CD1c-positive myeloid dendritic cell (primary cell): Measurements from ENCODE around the gene ZSWIM5.
"Not testable (repeated sequence)": the region's sequence is repeated elsewhere in the genome, so short reads cannot be mapped to it uniquely, and the experiment has no call there.

ENCODE experiments used
- DNase-seq: peaks from one replicate; pipeline ENCODE4 v3.0.0-alpha.2; 2016; ENCODE audit errors: extremely low spot score

Gene ZSWIM5

DNA sequence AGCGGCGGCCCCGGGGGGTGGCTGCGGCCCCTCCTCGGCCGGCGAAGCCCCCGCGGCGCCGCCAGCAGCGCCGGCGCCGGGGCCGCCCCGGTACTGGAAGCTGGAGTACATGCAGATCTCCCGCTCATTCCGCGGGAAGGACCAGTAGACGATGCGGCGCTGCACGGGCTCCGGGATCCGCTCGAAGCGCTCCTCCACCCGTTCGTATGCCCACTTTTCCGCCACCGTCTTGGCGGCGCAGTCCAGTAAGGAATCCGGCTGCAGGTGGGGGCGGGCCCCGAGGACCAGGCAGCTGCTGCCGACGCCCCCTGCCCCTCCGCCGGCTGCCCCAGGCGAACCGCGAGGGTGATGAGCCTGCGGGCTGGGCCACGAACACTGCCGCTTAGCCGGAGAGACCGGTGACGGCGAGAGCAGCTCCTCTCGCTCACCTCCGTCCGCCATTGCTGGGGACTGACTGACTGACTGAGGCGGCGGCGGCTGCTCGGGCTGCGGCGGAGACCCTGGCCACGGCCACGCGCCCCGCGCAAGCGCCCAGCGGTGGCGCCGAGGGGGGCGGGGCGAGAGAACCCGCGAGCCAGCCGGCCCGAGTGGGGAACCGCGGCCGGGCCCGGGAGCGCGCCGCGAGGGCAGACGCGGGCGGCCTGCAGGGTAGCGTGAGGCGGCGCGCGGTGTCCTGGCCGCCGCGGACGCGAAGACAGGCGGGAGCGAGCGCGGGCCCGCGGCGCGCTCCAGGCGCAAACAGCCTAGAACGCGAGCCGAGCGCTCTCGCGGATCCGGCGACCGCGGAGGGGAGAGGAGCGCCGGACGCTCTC, at the start of gene ZSWIM5:
Gene ZSWIM5 (minus strand): TSS at position 696 of the 812 bp plus-strand sequence. CDS start 255 bp downstream, at position 441.
- peak; percentile 50 for DNase-seq

- no peak for DNase-seq
Observed at GRCh38 chr1:45254490-45254889, 48.1 kb upstream of the ZSWIM5 start.

GRCh38 chr1:45250544-45250943, 44.1 kb upstream of the ZSWIM5 start:
- DNase-seq: no peak

DNA sequence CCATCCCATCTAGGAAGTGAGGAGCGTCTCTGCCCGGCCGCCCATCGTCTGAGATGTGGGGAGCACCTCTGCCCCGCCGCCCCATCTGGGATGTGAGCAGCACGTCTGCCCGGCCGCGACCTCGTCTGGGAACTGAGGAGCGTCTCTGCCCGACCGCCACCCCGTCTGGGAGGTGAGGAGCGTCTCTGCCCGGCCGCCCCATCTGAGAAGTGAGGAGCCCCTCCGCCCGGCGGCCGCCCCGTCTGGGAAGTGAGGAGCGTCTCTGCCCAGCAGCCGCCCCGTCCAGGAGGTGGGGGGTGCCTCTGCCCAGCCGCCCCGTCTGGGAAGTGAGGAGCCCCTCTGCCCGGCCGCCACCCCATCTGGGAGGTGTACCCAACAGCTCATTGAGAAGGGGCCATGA, 41.6 kb upstream of the ZSWIM5 start:
- not testable (repeated sequence) for DNase-seq

- no peak for DNase-seq
Observed at GRCh38 chr1:45246760-45247159, 40.4 kb upstream of the ZSWIM5 start.

GRCh38 chr1:45246359-45246758, 40.0 kb upstream of the ZSWIM5 start:
- not testable (repeated sequence) for DNase-seq

- DNase-seq: no peak
Observed at GRCh38 chr1:45244660-45245059, 38.3 kb upstream of the ZSWIM5 start.

GRCh38 chr1:45243476-45244343, 37.3 kb upstream of the ZSWIM5 start:
- no peak for DNase-seq

DNA sequence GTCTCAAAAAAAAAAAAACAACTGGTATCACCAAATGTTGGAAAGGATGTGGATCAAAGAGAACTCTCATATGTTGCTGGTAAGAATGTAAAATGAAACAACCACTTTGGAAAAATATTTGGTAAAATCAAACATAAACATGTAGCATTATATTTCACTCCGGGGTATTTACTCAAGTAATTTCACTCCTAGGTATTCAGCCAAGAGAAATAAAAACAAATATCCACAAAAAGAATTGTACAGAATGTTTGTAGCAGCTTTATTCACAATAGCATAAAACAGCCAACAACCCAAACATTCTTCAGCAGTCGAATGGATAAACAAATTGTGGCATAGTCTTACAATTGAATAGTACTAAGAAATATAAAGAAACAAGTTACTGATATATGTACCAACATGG, 32.4 kb upstream of the ZSWIM5 start:
- DNase-seq: no peak

DNA sequence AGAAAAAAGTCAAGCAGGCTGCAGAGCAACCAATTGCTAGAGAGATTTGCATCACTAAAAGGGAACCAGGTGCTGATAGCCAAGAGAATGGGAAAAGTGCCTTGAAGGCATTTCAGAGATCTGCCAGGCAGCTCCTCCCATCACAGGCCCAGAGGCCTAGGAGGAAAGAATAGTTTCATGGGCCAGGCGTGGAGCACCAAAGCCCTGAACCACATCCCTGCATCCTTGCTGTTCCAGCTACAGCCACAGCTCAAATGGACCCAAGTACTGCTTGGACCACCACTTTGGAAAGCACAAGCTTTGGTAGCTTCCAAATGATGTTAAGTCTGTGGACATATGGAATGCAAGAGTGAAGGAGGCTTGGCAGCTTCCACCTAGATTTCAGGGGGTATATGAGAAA, 29.7 kb upstream of the ZSWIM5 start:
- DNase-seq: no peak

DNA sequence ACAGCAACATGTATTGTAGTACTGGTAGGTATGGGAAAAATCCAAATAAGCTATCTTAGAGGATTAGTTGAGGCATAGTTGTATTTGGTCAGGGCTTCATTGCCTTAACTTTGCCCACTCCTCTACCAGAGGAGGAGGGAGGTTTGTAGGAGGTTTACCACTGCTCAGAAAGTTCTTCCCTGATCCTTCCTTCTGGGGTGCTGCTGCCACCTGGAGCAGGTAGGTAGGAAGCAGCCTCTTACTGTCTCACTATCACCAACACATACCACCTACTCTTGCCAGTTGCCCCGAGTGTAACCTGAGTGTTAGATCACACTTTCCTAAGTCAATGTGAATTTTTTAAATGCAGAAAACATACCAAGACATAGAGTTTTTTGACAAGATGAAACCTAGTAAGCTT, 24.1 kb upstream of the ZSWIM5 start:
- no peak for DNase-seq

- DNase-seq: no peak
Observed at GRCh38 chr1:45225598-45225997, 19.2 kb upstream of the ZSWIM5 start.

GRCh38 chr1:45223710-45224109, 17.3 kb upstream of the ZSWIM5 start:
- DNase-seq: not testable (repeated sequence)

DNA sequence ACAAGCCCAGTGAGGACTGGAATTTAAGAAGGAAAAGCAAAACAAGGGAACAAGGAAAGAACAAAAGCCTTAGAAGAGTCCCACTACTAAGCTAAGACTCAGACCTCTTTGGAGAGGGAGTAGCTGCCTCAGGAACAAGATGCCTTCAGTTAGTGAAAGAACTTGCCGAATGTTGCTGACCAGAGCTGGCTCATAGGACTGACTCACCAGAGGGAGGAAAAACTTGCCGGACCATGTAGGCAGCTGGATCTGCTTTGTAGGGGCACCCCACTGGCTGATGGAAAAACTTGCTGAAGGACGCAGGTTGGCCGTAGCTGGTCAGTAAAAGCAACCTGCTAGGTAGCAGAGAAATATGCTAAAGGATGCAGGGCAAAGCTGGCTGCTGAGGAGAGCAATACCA, 15.3 kb upstream of the ZSWIM5 start:
- no peak for DNase-seq

DNA sequence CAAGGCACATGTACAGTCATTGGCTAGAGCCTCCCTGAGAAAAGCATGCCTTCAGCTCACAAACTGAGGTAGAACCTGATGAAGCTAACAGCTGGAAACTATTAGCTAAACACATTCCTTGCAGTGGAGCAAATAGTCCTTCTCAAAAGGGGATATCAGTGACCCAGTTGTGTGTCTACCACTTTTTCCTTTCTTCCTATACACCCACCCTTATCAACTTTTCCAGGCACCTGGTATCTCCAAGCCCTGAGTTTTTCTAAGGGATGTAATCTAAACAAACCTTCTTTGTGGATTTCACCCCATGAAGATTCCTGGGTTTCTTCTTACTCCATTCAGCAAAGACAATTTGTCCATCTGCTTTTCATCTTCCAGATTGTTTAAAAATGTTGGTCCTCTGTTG, 10.5 kb upstream of the ZSWIM5 start:
- DNase-seq: no peak

DNA sequence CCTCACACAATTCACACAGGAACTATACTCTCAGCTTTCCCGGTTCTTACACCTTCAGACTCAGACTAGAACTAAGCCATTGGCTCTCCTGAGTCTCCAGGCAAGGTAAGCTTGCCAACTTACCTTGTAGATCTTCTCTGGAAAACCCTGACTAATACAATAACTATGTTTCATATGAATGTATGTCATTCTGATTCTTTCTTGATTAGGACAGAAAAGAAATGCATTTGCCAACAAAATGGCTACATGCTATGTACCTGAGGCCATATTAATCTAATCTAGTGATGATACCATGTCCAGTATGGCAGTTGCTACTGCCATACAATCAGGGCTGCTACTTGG, 9.8 kb upstream of the ZSWIM5 start:
- no peak for DNase-seq

DNA sequence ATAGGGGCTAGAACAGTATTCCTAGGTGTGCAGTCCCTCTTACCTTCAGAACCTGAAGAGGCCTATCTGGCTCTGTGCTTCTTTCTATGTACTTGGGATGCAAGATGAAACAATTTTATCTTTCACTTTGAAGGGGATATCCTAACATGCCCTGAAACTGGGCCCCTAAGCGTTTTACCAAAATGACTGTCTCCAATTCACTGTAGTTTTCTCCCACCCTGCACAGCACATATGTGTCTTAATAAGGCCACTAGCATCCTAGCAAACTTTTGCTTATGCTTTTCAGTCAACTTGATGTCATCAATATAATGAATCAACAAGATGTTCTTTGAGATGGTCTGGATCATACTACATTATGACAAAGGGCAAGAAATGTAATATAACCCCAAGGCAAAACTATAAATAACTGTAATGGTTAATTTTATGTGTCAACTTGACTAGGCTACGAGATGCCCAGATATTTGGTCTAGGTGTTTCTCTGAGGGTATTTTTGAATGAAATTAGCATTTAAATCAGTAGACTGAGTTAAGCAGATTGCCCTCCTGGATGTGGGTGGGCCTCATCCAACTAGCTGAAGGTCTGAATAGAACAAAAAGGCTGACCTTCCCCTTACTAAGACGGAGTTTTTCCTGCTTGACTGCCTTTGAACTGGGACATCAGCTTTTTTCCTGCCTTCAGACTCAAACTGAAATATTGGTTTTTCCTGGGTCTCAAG, 9.2 kb upstream of the ZSWIM5 start:
- DNase-seq: no peak

- DNase-seq: no peak
Observed at GRCh38 chr1:45213892-45214291, 7.5 kb upstream of the ZSWIM5 start.

DNA sequence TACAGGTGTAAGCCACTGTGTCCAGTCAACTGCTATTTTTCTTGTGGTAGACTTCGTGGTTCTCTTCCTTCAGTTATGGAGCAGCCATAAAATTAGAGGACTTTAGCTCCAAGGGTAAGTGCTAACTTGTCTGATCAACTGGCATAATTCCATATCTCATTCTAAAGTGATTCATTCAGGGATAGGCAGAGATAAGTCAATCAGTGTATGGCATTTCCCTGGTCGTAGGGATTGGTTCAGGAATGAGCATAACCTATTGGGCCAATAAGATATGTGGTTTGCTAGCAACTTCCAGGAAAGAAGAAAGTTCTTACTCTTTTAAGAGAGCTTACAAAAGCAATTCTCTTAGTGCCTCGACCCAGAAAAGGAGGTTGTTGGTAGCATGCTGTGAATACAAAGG, 4.7 kb upstream of the ZSWIM5 start:
- DNase-seq: no peak

GRCh38 chr1:45206808-45207623, 611 bp upstream of the ZSWIM5 start:
- no peak for DNase-seq
